HL-60/S4 (cell line): ENCODE results near the gene KLF2.

Experiments used
- in situ Hi-C: fragments of 300-500 bp; cut with MboI; formaldehyde crosslinking; loops from 2 replicates; pipeline ENCODE4 v1.14.3; 2022; ENCODE audit warnings: low sequenced_read_pairs

Gene KLF2

GRCh38 chr19:16306728-16307402, 17.8 kb upstream of the KLF2 start:
- in situ Hi-C loops, result no loop called here

GRCh38 chr19:16308081-16308480, 16.5 kb upstream of the KLF2 start:
- in situ Hi-C loops, result no loop called here

GRCh38 chr19:16309643-16310042, 15.0 kb upstream of the KLF2 start:
- in situ Hi-C loops, result no loop called here

GRCh38 chr19:16315825-16316505, 8.7 kb upstream of the KLF2 start:
- in situ Hi-C loops, result no loop called here

- in situ Hi-C loops, result no loop called here
These were observed 8.1 kb upstream of the KLF2 start for GRCh38 chr19:16316506-16316882.

DNA sequence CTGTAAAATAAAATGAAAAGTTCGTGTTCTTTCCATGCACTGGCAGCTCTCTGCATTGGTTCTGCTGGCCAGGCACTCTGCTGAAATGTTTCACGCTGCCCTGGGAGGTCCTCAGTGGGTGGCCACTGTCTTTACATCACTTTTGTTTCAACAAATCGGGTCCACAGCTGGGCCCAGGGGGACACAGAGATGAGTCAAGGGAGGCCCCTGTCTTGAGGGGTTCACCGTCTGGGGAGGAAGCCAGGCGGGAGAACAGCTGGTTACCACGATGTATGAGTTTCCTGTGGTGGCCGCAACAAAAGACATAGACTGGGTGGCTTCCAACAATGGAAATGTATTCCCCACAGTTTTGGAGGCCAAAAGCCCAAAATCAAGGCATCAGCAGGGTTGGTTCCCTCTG, 5.1 kb upstream of the KLF2 start:
- in situ Hi-C loops, result no loop called here

DNA sequence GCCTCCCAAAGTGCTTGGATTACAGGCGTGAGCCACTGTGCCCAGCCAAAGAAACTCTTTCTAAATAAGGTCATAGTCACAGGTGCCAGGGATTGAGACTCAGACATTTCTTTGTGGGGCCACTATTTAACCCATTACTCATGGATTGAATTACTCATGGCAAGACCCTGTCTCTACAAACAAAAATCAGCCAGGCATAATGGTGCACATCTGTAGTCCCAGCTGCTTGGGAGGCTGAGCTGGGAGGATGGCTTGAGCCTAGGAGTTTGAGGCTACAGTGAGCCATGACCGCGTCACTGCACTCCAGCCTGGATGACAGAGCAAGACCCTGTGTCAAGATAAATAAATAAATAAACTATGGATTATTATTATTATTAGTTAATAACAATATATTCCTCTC, 3.6 kb upstream of the KLF2 start:
- in situ Hi-C loops, result no loop called here

DNA sequence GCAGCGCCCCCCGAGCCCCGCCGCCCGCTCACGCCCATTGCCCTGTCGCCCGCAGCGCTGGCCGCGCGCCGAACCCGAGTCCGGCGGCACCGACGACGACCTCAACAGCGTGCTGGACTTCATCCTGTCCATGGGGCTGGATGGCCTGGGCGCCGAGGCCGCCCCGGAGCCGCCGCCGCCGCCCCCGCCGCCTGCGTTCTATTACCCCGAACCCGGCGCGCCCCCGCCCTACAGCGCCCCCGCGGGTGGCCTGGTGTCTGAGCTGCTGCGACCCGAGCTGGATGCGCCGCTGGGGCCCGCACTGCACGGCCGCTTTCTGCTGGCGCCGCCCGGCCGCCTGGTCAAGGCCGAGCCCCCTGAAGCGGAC, 518 bp downstream of the KLF2 start:
- in situ Hi-C loops, result no loop called here

- in situ Hi-C loops, result no loop called here
These were observed 1.2 kb downstream of the KLF2 start for GRCh38 chr19:16325641-16326400.

GRCh38 chr19:16326401-16327168, 2.0 kb downstream of the KLF2 start:
- in situ Hi-C loops, result no loop called here

GRCh38 chr19:16327169-16327475, 2.5 kb downstream of the KLF2 start:
- in situ Hi-C loops, result no loop called here

DNA sequence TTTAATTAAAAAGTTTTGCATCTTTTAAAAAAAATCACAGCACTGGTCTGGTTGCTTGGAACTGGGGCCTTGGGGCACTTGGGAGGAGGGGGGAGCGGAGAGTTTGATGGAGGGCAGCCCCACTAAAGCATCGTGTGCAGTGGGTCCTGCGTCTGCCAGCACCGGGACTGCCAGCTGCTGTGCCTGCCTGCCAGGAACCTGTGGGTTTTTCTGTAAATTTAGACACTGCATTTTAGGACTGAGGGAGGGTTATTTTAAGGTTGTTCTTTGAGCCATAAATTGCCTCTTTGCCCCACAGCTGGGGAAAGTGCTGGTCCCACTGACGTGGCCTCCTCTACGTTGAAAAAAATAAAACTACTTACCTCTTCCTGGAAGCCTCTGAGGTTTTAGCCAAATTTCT, 2.9 kb downstream of the KLF2 start:
- in situ Hi-C loops, result no loop called here

DNA sequence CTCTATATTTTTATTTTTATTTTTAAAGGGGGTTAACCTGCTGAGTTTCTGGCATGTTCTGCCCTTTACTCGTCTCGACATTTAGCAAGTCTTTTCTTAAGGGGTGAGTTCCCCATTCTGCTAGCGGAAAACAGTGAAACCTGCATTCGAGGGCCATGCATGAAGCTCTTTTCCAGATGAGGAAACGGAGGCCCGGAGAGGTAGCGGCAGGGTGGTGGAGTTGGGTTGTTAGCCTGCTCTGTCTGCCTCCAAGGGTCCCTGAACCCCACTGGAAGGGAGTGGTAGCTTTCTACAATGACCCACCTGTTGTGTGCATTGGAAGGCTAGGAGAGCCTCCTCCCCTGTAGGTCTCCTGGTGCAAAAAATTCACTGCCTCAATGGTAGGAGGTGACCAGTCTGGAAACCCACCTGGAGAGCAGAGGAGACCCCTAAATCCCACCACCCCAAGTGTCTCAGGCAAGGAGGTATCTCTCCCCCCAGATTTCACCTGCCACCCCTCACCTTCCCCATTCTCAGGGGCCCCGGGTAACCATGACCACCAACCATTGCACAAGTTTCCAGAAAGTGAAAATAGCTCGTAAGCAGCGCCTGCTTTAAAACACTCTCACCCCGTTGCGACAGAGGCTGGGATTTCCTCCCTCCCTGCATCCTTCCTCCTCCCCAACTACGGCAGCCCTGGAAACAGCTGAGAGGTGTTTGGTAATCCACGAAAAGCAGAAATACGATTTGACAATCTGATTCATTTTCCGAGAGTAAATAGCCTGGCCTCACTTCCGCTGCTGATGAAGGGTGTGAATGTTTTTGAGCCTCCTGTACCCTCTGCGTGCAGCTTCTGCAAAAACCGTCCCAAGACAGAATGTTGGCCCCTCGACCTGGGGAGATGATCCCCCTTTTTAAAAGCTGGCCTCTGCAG, 3.5 kb downstream of the KLF2 start:
- in situ Hi-C loops, result no loop called here

GRCh38 chr19:16328824-16329482, 4.3 kb downstream of the KLF2 start:
- in situ Hi-C loops, result no loop called here

DNA sequence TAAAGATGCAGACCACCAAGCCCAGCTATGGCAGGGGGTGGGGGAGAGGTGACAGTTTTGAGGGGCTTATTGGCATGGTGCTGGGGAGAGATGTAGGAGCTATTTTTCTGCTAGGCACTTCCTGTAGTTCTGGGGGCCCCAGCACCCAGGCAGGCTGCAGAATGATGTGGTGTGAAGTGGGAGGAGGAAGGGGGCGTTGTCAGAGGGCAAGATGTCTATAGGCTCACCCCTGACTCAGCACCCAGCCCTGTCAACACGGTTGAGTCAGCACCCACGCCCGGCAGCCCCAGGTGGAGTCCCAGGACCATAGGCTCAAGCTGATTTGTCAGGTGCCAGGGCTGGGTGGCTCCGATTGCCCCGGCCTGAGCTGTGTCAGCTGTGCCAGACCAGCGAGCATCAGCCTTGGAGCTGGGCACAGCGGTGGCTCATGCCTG, 5.8 kb downstream of the KLF2 start:
- in situ Hi-C loops, result no loop called here

GRCh38 chr19:16330806-16331690, 6.4 kb downstream of the KLF2 start:
- in situ Hi-C loops, result no loop called here

DNA sequence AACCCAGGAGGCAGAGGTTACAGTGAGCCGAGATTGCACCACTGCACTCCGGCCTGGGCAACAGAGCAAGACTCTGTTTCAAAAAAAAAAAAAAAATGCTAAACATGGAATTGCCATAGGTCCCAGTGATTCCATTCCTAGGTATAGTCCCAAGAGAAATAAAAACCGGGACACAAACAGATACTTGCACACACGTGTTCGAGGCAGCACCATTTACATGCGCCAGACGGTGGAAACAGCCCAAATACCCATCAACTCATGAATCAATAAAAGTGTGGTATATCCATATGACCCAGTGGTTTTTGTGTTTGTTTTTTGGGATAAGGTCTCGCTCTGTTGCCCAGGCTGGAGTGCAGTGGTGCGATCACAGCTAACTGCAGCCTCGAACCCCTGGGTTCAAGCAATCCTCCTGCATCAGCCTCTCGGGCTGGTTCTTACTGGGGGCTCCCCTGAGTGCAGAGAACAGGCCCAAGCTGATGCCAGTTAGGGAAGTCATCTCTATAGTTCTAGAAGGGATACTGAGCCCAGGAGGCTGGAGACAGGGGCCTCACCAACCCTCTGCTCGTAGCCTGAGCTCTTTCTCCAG, 8.5 kb downstream of the KLF2 start:
- in situ Hi-C loops, result no loop called here

- in situ Hi-C loops, result no loop called here
These were observed 9.8 kb downstream of the KLF2 start for GRCh38 chr19:16334411-16334810.

DNA sequence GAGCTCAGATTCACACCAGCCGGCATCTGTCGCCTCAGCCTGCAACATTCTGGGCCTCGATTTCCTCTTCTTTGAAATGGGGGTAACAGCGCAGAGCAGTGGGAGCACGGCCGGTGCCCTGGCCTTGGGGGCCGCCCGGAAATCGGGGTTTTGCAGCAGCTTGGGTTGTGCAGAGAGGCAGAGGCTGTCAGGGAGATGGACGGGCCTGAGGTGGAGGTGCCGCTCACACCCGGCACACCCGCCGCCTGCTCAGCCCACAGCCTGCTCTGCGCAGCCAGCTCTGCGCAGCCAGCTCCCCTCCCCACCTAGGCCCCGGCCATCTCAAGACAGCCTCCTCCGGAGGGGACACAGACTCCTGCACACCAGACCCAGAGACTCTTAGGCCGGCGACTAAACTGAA, 10.6 kb downstream of the KLF2 start:
- in situ Hi-C loops, result no loop called here
